Measurements from ENCODE around the gene ZBTB5.
"Not testable (repeated sequence)": the region's sequence is repeated elsewhere in the genome, so short reads cannot be mapped to it uniquely, and the experiment has no call there.

The ZBTB5 gene

DNA sequence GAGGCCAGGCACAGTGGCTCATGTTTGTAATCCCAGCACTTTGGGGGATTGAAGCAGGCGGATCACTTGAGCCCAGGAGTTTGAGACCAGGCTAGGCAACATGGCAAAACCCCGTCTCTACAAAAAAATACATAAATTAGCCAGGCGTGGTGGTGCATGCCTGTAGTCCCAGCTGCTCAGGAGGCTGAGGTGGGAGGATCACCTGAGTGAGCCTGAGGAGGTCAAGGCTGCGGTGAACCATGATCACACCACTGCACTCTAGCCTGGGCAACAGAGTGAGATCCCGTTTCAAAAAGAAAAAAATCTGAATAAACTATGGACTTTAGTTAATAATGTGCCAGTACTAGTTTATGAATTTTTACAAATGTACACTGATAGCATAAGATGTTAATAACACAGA, 44.8 kb upstream of the ZBTB5 start:
- not testable (repeated sequence) for H3K79me2 ChIP-seq (ENCODE audit: control insufficient read depth, insufficient read depth, low read length); H3K9ac ChIP-seq (ENCODE audit: low read length); H3K79me1 ChIP-seq (ENCODE audit: low read length); DNase-seq; H3K4me3 ChIP-seq (ENCODE audit: low read length); H3K4me1 ChIP-seq (ENCODE audit: control insufficient read depth, low read depth, low read length); H2BK5ac ChIP-seq (ENCODE audit: low read length); H4K5ac ChIP-seq (ENCODE audit: low read length); H3K4ac ChIP-seq (ENCODE audit: low read depth, low read length); H2AK5ac ChIP-seq (ENCODE audit: low read length); H3K27ac ChIP-seq (ENCODE audit: low read depth, low read length); H2BK15ac ChIP-seq (replicated peaks; ENCODE audit: low read depth); H3K18ac ChIP-seq (ENCODE audit: low read length); H2BK120ac ChIP-seq (ENCODE audit: low read depth, low read length); H4K8ac ChIP-seq (ENCODE audit: low read depth, low read length); H3K56ac ChIP-seq (ENCODE audit: low read length); H3K36me3 ChIP-seq (ENCODE audit: control insufficient read depth, insufficient read depth, low read length); H3K4me2 ChIP-seq (ENCODE audit: low read length); H3K27me3 ChIP-seq (ENCODE audit: insufficient read depth, low read length, poor library complexity); H3K23ac ChIP-seq (ENCODE audit: low read length)
- no CpG with 5 or more reads among the region's 5 CpGs for WGBS (ENCODE audit: extremely low coverage, insufficient coverage, low lambda C conversion rate)

DNA sequence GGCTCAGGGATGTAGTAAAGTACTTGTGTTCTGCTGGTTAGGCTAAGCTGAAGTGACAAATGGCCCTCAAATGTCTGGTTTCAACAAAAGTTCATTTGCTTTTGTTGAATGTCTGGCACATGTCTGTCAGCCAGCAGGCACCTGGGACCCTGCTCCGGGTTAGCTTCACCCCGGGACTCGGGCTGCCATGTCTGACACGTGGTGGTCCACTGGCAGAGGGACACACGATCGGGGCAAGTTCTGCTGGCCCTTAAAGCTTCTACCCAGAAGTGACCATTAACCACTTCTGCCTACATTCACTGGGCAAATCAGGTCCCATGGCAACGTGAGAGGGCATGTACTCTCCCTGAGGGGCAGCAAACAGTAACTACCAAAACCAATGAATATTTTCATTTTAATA, 44.3 kb upstream of the ZBTB5 start:
- no peak overlapping the region for H3K56ac ChIP-seq (ENCODE audit: low read length)
- H3K9ac ChIP-seq (ENCODE audit: low read length) = no peak overlapping the region
- H3K4me3 ChIP-seq (ENCODE audit: low read length) = no peak overlapping the region
- no peak overlapping the region for H2AK5ac ChIP-seq (ENCODE audit: low read length)
- no peak overlapping the region for H3K4me2 ChIP-seq (ENCODE audit: low read length)
- H4K8ac ChIP-seq (ENCODE audit: low read depth, low read length) = no peak overlapping the region
- H3K27ac ChIP-seq (ENCODE audit: low read depth, low read length) = no peak overlapping the region
- H2BK120ac ChIP-seq (ENCODE audit: low read depth, low read length) = no peak overlapping the region
- no peak overlapping the region for H3K23ac ChIP-seq (ENCODE audit: low read length)
- H3K4ac ChIP-seq (ENCODE audit: low read depth, low read length) = no peak overlapping the region
- H3K4me1 ChIP-seq (ENCODE audit: control insufficient read depth, low read depth, low read length) = no peaks in the 10 kb centered on the region
- H2BK5ac ChIP-seq (ENCODE audit: low read length) = no peak overlapping the region
- no CpG with 5 or more reads among the region's 7 CpGs for WGBS (ENCODE audit: extremely low coverage, insufficient coverage, low lambda C conversion rate)
- H3K18ac ChIP-seq (ENCODE audit: low read length) = no peak overlapping the region
- H3K36me3 ChIP-seq (ENCODE audit: control insufficient read depth, insufficient read depth, low read length) = peaks cover 3% of the 10 kb centered on the region
- no peak overlapping the region for H4K5ac ChIP-seq (ENCODE audit: low read length)
- DNase-seq = no peak
- no peaks in the 10 kb centered on the region for H3K79me2 ChIP-seq (ENCODE audit: control insufficient read depth, insufficient read depth, low read length)
- no peaks in the 10 kb centered on the region for H3K79me1 ChIP-seq (ENCODE audit: low read length)
- no peaks in the 10 kb centered on the region for H3K27me3 ChIP-seq (ENCODE audit: insufficient read depth, low read length, poor library complexity)
- no peak overlapping the region for H2BK15ac ChIP-seq (replicated peaks; ENCODE audit: low read depth)

DNA sequence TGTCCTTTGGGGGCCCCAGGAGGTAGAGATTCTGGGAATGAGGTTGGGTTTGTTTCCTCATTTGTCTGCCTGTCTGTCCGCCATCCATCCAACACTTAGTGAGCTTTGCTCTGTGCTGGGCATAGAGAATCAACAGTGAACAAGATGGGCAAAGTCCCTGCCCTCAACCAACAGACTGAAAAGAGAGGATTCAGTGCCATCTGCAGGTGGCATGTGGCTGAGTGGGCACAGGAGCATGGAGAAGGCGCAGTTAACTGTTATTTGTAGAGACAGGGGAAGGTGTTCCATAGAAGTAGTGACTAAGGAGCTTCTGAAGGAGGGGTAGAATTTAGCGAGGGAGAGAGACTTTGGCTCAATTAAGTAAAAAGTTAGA, 43.6 kb upstream of the ZBTB5 start:
- no peak overlapping the region for H2BK120ac ChIP-seq (ENCODE audit: low read depth, low read length)
- no peak for DNase-seq
- no peak overlapping the region for H3K4me3 ChIP-seq (ENCODE audit: low read length)
- H3K36me3 ChIP-seq (ENCODE audit: control insufficient read depth, insufficient read depth, low read length) = peaks cover 3% of the 10 kb centered on the region
- H3K4me1 ChIP-seq (ENCODE audit: control insufficient read depth, low read depth, low read length) = no peaks in the 10 kb centered on the region
- no peak overlapping the region for H3K4ac ChIP-seq (ENCODE audit: low read depth, low read length)
- no peak overlapping the region for H3K9ac ChIP-seq (ENCODE audit: low read length)
- H2BK5ac ChIP-seq (ENCODE audit: low read length) = no peak overlapping the region
- no peak overlapping the region for H4K5ac ChIP-seq (ENCODE audit: low read length)
- no peak overlapping the region for H2BK15ac ChIP-seq (replicated peaks; ENCODE audit: low read depth)
- no peak overlapping the region for H3K18ac ChIP-seq (ENCODE audit: low read length)
- no peak overlapping the region for H4K8ac ChIP-seq (ENCODE audit: low read depth, low read length)
- H3K27me3 ChIP-seq (ENCODE audit: insufficient read depth, low read length, poor library complexity) = no peaks in the 10 kb centered on the region
- no peak overlapping the region for H3K27ac ChIP-seq (ENCODE audit: low read depth, low read length)
- no peak overlapping the region for H3K4me2 ChIP-seq (ENCODE audit: low read length)
- no peaks in the 10 kb centered on the region for H3K79me1 ChIP-seq (ENCODE audit: low read length)
- H3K23ac ChIP-seq (ENCODE audit: low read length) = no peak overlapping the region
- no CpG with 5 or more reads among the region's 3 CpGs for WGBS (ENCODE audit: extremely low coverage, insufficient coverage, low lambda C conversion rate)
- no peak overlapping the region for H2AK5ac ChIP-seq (ENCODE audit: low read length)
- no peak overlapping the region for H3K56ac ChIP-seq (ENCODE audit: low read length)
- H3K79me2 ChIP-seq (ENCODE audit: control insufficient read depth, insufficient read depth, low read length) = no peaks in the 10 kb centered on the region

DNA sequence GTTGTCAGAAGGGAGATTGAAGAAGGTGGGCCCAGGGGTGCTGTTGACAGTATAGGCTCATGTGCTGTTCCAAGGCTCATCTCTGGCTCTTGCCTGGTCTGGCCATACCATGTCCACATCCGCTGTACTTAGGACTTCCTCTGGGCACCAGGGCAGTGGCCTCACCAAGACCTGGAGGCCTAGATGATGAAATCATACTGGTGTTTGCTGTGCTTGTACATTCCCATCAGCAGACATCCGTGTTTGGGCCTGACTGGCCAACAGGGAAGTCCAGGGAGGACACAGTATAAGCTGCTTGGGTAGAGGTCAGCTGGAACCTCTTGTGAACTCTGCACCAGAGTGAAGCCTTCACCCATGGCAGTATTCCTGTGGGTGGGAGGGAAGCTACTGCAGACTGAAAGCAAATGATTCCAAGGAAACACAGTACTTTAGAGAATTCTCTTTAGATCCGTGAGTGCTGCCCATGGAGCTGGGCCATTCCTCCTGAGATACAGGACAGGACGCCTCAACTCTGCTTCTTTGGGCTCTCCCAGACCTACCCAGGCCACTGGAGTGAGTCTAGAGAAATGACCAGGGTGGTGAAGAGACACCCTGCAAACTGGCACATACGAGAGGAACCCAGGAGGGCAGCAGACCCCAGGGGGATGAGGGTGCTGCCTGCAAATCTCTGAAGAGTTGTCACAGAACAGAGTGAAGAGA, 43.0 kb upstream of the ZBTB5 start:
- peaks cover 3% of the 10 kb centered on the region for H3K36me3 ChIP-seq (ENCODE audit: control insufficient read depth, insufficient read depth, low read length)
- H3K4ac ChIP-seq (ENCODE audit: low read depth, low read length) = no peak overlapping the region

DNA sequence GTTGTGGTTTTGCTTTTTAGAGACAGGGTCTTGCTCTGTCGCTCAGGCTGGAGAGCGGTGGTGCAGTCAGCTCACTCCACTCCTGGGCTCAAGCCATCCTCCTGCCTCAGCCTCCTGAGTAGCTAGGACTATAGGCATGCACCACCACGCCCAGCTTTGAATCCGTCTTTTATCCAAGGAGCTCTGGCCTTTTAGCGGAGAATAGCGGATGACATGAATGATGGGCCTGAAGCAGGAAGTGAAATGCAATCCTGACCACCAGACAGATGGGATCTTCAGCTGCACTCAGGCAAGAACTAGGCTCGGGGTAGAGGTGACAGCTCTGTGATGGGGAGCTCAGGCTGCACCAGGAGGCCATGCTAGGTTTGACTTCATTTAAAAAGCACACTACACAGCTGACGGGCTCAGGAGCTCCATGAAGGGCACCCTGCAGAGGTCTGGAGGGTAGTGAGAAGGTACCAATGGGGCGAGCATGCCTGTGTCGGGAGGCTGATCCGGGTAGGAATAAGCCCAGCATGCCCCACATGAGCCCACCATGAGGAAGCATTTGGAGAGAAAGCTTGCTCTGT, 42.4 kb upstream of the ZBTB5 start:
- Histone ChIP-seq H3K4me3 (ENCODE audit: low read length) (no peak overlapping the region), H3K18ac (ENCODE audit: low read length) (no peak overlapping the region), H3K4ac (ENCODE audit: low read depth, low read length) (no peak overlapping the region), H2BK15ac (replicated peaks; ENCODE audit: low read depth) (no peak overlapping the region), H4K5ac (ENCODE audit: low read length) (no peak overlapping the region), H4K8ac (ENCODE audit: low read depth, low read length) (no peak overlapping the region), H3K27ac (ENCODE audit: low read depth, low read length) (no peak overlapping the region), H2BK120ac (ENCODE audit: low read depth, low read length) (no peak overlapping the region), H3K23ac (ENCODE audit: low read length) (no peak overlapping the region), H3K4me2 (ENCODE audit: low read length) (no peak overlapping the region), H2AK5ac (ENCODE audit: low read length) (no peak overlapping the region), H3K36me3 (ENCODE audit: control insufficient read depth, insufficient read depth, low read length) (peaks cover 6% of the 10 kb centered on the region), H3K79me1 (ENCODE audit: low read length) (no peaks in the 10 kb centered on the region), H3K56ac (ENCODE audit: low read length) (no peak overlapping the region), H3K9ac (ENCODE audit: low read length) (no peak overlapping the region), H3K27me3 (ENCODE audit: insufficient read depth, low read length, poor library complexity) (no peaks in the 10 kb centered on the region), H3K4me1 (ENCODE audit: control insufficient read depth, low read depth, low read length) (no peaks in the 10 kb centered on the region), H2BK5ac (ENCODE audit: low read length) (no peak overlapping the region), H3K79me2 (ENCODE audit: control insufficient read depth, insufficient read depth, low read length) (no peaks in the 10 kb centered on the region)
- no peak for DNase-seq
- no CpG with 5 or more reads among the region's 11 CpGs for WGBS (ENCODE audit: extremely low coverage, insufficient coverage, low lambda C conversion rate)

More for the DNA sequence above, 43.0 kb upstream of the ZBTB5 start:
- Histone ChIP-seq H3K4me3 (ENCODE audit: low read length) (no peak overlapping the region), H3K27ac (ENCODE audit: low read depth, low read length) (no peak overlapping the region), H2BK15ac (replicated peaks; ENCODE audit: low read depth) (no peak overlapping the region), H3K23ac (ENCODE audit: low read length) (no peak overlapping the region), H3K4me2 (ENCODE audit: low read length) (no peak overlapping the region), H2BK5ac (ENCODE audit: low read length) (no peak overlapping the region), H3K9ac (ENCODE audit: low read length) (no peak overlapping the region), H3K4me1 (ENCODE audit: control insufficient read depth, low read depth, low read length) (no peaks in the 10 kb centered on the region), H3K56ac (ENCODE audit: low read length) (no peak overlapping the region), H3K79me1 (ENCODE audit: low read length) (no peaks in the 10 kb centered on the region), H2BK120ac (ENCODE audit: low read depth, low read length) (no peak overlapping the region), H3K18ac (ENCODE audit: low read length) (no peak overlapping the region), H3K27me3 (ENCODE audit: insufficient read depth, low read length, poor library complexity) (no peaks in the 10 kb centered on the region), H3K79me2 (ENCODE audit: control insufficient read depth, insufficient read depth, low read length) (no peaks in the 10 kb centered on the region), H2AK5ac (ENCODE audit: low read length) (no peak overlapping the region), H4K5ac (ENCODE audit: low read length) (no peak overlapping the region), H4K8ac (ENCODE audit: low read depth, low read length) (no peak overlapping the region)
- WGBS (ENCODE audit: extremely low coverage, insufficient coverage, low lambda C conversion rate) = no CpG with 5 or more reads among the region's 5 CpGs
- no peak for DNase-seq

DNA sequence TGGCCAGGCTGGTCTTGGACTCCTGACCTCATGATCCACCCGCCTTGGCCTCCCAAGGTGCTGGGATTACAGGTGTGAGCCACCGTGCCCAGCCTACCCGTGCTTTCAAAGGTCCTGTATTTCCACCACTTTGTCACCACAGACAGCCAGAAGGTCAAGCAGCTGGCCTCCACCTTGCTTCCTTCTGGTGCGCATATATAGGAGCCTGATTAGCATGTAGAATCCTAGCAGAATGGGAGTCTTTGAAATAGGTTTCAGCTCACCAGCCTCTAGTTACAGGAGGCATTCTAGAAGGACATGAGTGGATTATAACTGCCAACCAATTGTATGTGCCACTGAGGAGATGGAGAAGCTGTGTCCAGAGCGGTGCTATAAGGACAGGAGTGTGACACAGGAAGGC, 39.4 kb upstream of the ZBTB5 start:
- no peak overlapping the region for H3K4me2 ChIP-seq (ENCODE audit: low read length)
- H3K27ac ChIP-seq (ENCODE audit: low read depth, low read length) = no peak overlapping the region
- no peak overlapping the region for H2AK5ac ChIP-seq (ENCODE audit: low read length)
- no peak overlapping the region for H3K4me3 ChIP-seq (ENCODE audit: low read length)
- H3K79me1 ChIP-seq (ENCODE audit: low read length) = no peaks in the 10 kb centered on the region
- H3K9ac ChIP-seq (ENCODE audit: low read length) = no peak overlapping the region
- H3K4ac ChIP-seq (ENCODE audit: low read depth, low read length) = no peak overlapping the region
- H2BK5ac ChIP-seq (ENCODE audit: low read length) = no peak overlapping the region
- H4K8ac ChIP-seq (ENCODE audit: low read depth, low read length) = no peak overlapping the region
- no peak overlapping the region for H2BK15ac ChIP-seq (replicated peaks; ENCODE audit: low read depth)
- no peaks in the 10 kb centered on the region for H3K4me1 ChIP-seq (ENCODE audit: control insufficient read depth, low read depth, low read length)
- H2BK120ac ChIP-seq (ENCODE audit: low read depth, low read length) = no peak overlapping the region
- no peak overlapping the region for H3K56ac ChIP-seq (ENCODE audit: low read length)
- H3K79me2 ChIP-seq (ENCODE audit: control insufficient read depth, insufficient read depth, low read length) = no peaks in the 10 kb centered on the region
- H3K27me3 ChIP-seq (ENCODE audit: insufficient read depth, low read length, poor library complexity) = no peaks in the 10 kb centered on the region
- H3K23ac ChIP-seq (ENCODE audit: low read length) = no peak overlapping the region
- H3K18ac ChIP-seq (ENCODE audit: low read length) = no peak overlapping the region
- peaks cover 13% of the 10 kb centered on the region for H3K36me3 ChIP-seq (ENCODE audit: control insufficient read depth, insufficient read depth, low read length)
- H4K5ac ChIP-seq (ENCODE audit: low read length) = no peak overlapping the region
- no CpG with 5 or more reads among the region's 5 CpGs for WGBS (ENCODE audit: extremely low coverage, insufficient coverage, low lambda C conversion rate)
- DNase-seq = no peak
